ENCODE measurements around the gene TMEM81.

The TMEM81 gene

GRCh38 chr1:205052690-205053089 lies 31.6 kb downstream of the TMEM81 start:
- Histone ChIP-seq H3K4ac (ENCODE audit: low read depth, low read length) (no peak overlapping the region), H4K5ac (ENCODE audit: low read length) (no peak overlapping the region), H4K8ac (ENCODE audit: low read depth, low read length) (no peak overlapping the region), H3K56ac (ENCODE audit: low read length) (no peak overlapping the region), H3K4me3 (ENCODE audit: low read length) (no peak overlapping the region), H3K79me1 (ENCODE audit: low read length) (no peaks in the 10 kb centered on the region), H2BK15ac (replicated peaks; ENCODE audit: low read depth) (no peak overlapping the region), H2BK120ac (ENCODE audit: low read depth, low read length) (no peak overlapping the region), H3K27me3 (ENCODE audit: insufficient read depth, low read length, poor library complexity) (no peaks in the 10 kb centered on the region), H2BK5ac (ENCODE audit: low read length) (no peak overlapping the region), H2AK5ac (ENCODE audit: low read length) (no peak overlapping the region), H3K27ac (ENCODE audit: low read depth, low read length) (no peak overlapping the region), H3K18ac (ENCODE audit: low read length) (no peak overlapping the region), H3K4me2 (ENCODE audit: low read length) (no peak overlapping the region), H3K36me3 (ENCODE audit: control insufficient read depth, insufficient read depth, low read length) (no peaks in the 10 kb centered on the region), H3K9ac (ENCODE audit: low read length) (no peak overlapping the region), H3K23ac (ENCODE audit: low read length) (no peak overlapping the region), H3K4me1 (ENCODE audit: control insufficient read depth, low read depth, low read length) (no peaks in the 10 kb centered on the region), H3K79me2 (ENCODE audit: control insufficient read depth, insufficient read depth, low read length) (no peaks in the 10 kb centered on the region)
- WGBS (ENCODE audit: extremely low coverage, insufficient coverage, low lambda C conversion rate) = no CpG with 5 or more reads among the region's 11 CpGs
- no peak for DNase-seq

GRCh38 chr1:205049479-205049878 lies 34.8 kb downstream of the TMEM81 start:
- no peak overlapping the region for H3K4me2 ChIP-seq (ENCODE audit: low read length)
- no peak overlapping the region for H3K27ac ChIP-seq (ENCODE audit: low read depth, low read length)
- H3K23ac ChIP-seq (ENCODE audit: low read length) = no peak overlapping the region
- H2BK120ac ChIP-seq (ENCODE audit: low read depth, low read length) = no peak overlapping the region
- DNase-seq = no peak
- H2BK15ac ChIP-seq (replicated peaks; ENCODE audit: low read depth) = no peak overlapping the region
- H4K5ac ChIP-seq (ENCODE audit: low read length) = no peak overlapping the region
- no peaks in the 10 kb centered on the region for H3K4me1 ChIP-seq (ENCODE audit: control insufficient read depth, low read depth, low read length)
- no peaks in the 10 kb centered on the region for H3K79me1 ChIP-seq (ENCODE audit: low read length)
- H2AK5ac ChIP-seq (ENCODE audit: low read length) = no peak overlapping the region
- H3K4me3 ChIP-seq (ENCODE audit: low read length) = no peak overlapping the region
- H3K18ac ChIP-seq (ENCODE audit: low read length) = no peak overlapping the region
- no peak overlapping the region for H3K9ac ChIP-seq (ENCODE audit: low read length)
- no peaks in the 10 kb centered on the region for H3K27me3 ChIP-seq (ENCODE audit: insufficient read depth, low read length, poor library complexity)
- H3K79me2 ChIP-seq (ENCODE audit: control insufficient read depth, insufficient read depth, low read length) = no peaks in the 10 kb centered on the region
- H2BK5ac ChIP-seq (ENCODE audit: low read length) = no peak overlapping the region
- WGBS (ENCODE audit: extremely low coverage, insufficient coverage, low lambda C conversion rate) = no CpG with 5 or more reads among the region's 6 CpGs
- no peak overlapping the region for H3K4ac ChIP-seq (ENCODE audit: low read depth, low read length)
- H3K56ac ChIP-seq (ENCODE audit: low read length) = no peak overlapping the region
- H4K8ac ChIP-seq (ENCODE audit: low read depth, low read length) = no peak overlapping the region
- H3K36me3 ChIP-seq (ENCODE audit: control insufficient read depth, insufficient read depth, low read length) = no peaks in the 10 kb centered on the region

- Histone ChIP-seq H3K79me2 (ENCODE audit: control insufficient read depth, insufficient read depth, low read length) (no peaks in the 10 kb centered on the region), H3K23ac (ENCODE audit: low read length) (no peak overlapping the region), H3K56ac (ENCODE audit: low read length) (no peak overlapping the region), H2BK120ac (ENCODE audit: low read depth, low read length) (no peak overlapping the region), H3K27ac (ENCODE audit: low read depth, low read length) (no peak overlapping the region), H3K79me1 (ENCODE audit: low read length) (no peaks in the 10 kb centered on the region), H3K9ac (ENCODE audit: low read length) (no peak overlapping the region), H2BK15ac (replicated peaks; ENCODE audit: low read depth) (no peak overlapping the region), H3K18ac (ENCODE audit: low read length) (no peak overlapping the region), H3K4me1 (ENCODE audit: control insufficient read depth, low read depth, low read length) (no peaks in the 10 kb centered on the region), H3K36me3 (ENCODE audit: control insufficient read depth, insufficient read depth, low read length) (no peaks in the 10 kb centered on the region), H3K4me3 (ENCODE audit: low read length) (no peak overlapping the region), H2BK5ac (ENCODE audit: low read length) (no peak overlapping the region), H4K5ac (ENCODE audit: low read length) (no peak overlapping the region), H2AK5ac (ENCODE audit: low read length) (no peak overlapping the region), H4K8ac (ENCODE audit: low read depth, low read length) (no peak overlapping the region), H3K4ac (ENCODE audit: low read depth, low read length) (no peak overlapping the region), H3K4me2 (ENCODE audit: low read length) (no peak overlapping the region), H3K27me3 (ENCODE audit: insufficient read depth, low read length, poor library complexity) (peaks cover 2% of the 10 kb centered on the region)
- WGBS (ENCODE audit: extremely low coverage, insufficient coverage, low lambda C conversion rate) = no CpG with 5 or more reads among the region's 9 CpGs
- DNase-seq = no peak
These were observed 35.9 kb downstream of the TMEM81 start for GRCh38 chr1:205048382-205048781.

- Histone ChIP-seq H3K4me2 (ENCODE audit: low read length) (no peak overlapping the region), H3K79me1 (ENCODE audit: low read length) (no peaks in the 10 kb centered on the region), H4K8ac (ENCODE audit: low read depth, low read length) (no peak overlapping the region), H3K4me3 (ENCODE audit: low read length) (no peak overlapping the region), H2BK120ac (ENCODE audit: low read depth, low read length) (no peak overlapping the region), H3K27me3 (ENCODE audit: insufficient read depth, low read length, poor library complexity) (peaks cover 2% of the 10 kb centered on the region), H4K5ac (ENCODE audit: low read length) (no peak overlapping the region), H2AK5ac (ENCODE audit: low read length) (no peak overlapping the region), H2BK15ac (replicated peaks; ENCODE audit: low read depth) (no peak overlapping the region), H3K79me2 (ENCODE audit: control insufficient read depth, insufficient read depth, low read length) (no peaks in the 10 kb centered on the region), H3K9ac (ENCODE audit: low read length) (no peak overlapping the region), H3K56ac (ENCODE audit: low read length) (no peak overlapping the region), H3K4ac (ENCODE audit: low read depth, low read length) (no peak overlapping the region), H3K4me1 (ENCODE audit: control insufficient read depth, low read depth, low read length) (no peaks in the 10 kb centered on the region), H3K27ac (ENCODE audit: low read depth, low read length) (no peak overlapping the region), H3K23ac (ENCODE audit: low read length) (no peak overlapping the region), H3K36me3 (ENCODE audit: control insufficient read depth, insufficient read depth, low read length) (no peaks in the 10 kb centered on the region), H3K18ac (ENCODE audit: low read length) (no peak overlapping the region), H2BK5ac (ENCODE audit: low read length) (no peak overlapping the region)
- no peak for DNase-seq
- no CpG with 5 or more reads among the region's 5 CpGs for WGBS (ENCODE audit: extremely low coverage, insufficient coverage, low lambda C conversion rate)
These were observed 36.5 kb downstream of the TMEM81 start for GRCh38 chr1:205047764-205048231.

GRCh38 chr1:205046870-205047269 lies 37.4 kb downstream of the TMEM81 start:
- DNase-seq = no peak
- WGBS (ENCODE audit: extremely low coverage, insufficient coverage, low lambda C conversion rate) = no CpG with 5 or more reads among the region's 4 CpGs
- H3K79me1 ChIP-seq (ENCODE audit: low read length) = no peaks in the 10 kb centered on the region

GRCh38 chr1:205045146-205045545 lies 39.1 kb downstream of the TMEM81 start:
- H4K8ac ChIP-seq (ENCODE audit: low read depth, low read length) = no peak overlapping the region
- no peak overlapping the region for H2BK5ac ChIP-seq (ENCODE audit: low read length)
- no peak overlapping the region for H3K27ac ChIP-seq (ENCODE audit: low read depth, low read length)
- H4K5ac ChIP-seq (ENCODE audit: low read length) = no peak overlapping the region
- no peak overlapping the region for H2BK15ac ChIP-seq (replicated peaks; ENCODE audit: low read depth)
- no peaks in the 10 kb centered on the region for H3K4me1 ChIP-seq (ENCODE audit: control insufficient read depth, low read depth, low read length)
- H3K79me2 ChIP-seq (ENCODE audit: control insufficient read depth, insufficient read depth, low read length) = no peaks in the 10 kb centered on the region
- peaks cover 10% of the 10 kb centered on the region for H3K27me3 ChIP-seq (ENCODE audit: insufficient read depth, low read length, poor library complexity)
- no CpG with 5 or more reads among the region's 11 CpGs for WGBS (ENCODE audit: extremely low coverage, insufficient coverage, low lambda C conversion rate)
- H3K79me1 ChIP-seq (ENCODE audit: low read length) = no peaks in the 10 kb centered on the region
- H3K23ac ChIP-seq (ENCODE audit: low read length) = no peak overlapping the region
- no peaks in the 10 kb centered on the region for H3K36me3 ChIP-seq (ENCODE audit: control insufficient read depth, insufficient read depth, low read length)
- no peak overlapping the region for H3K4me2 ChIP-seq (ENCODE audit: low read length)
- H3K4me3 ChIP-seq (ENCODE audit: low read length) = no peak overlapping the region
- no peak overlapping the region for H3K56ac ChIP-seq (ENCODE audit: low read length)
- no peak for DNase-seq
- no peak overlapping the region for H3K18ac ChIP-seq (ENCODE audit: low read length)
- H3K4ac ChIP-seq (ENCODE audit: low read depth, low read length) = no peak overlapping the region
- H2BK120ac ChIP-seq (ENCODE audit: low read depth, low read length) = no peak overlapping the region
- H2AK5ac ChIP-seq (ENCODE audit: low read length) = no peak overlapping the region
- H3K9ac ChIP-seq (ENCODE audit: low read length) = no peak overlapping the region

More at GRCh38 chr1:205046870-205047269, 37.4 kb downstream of the TMEM81 start:
- Histone ChIP-seq H2BK5ac (ENCODE audit: low read length) (no peak overlapping the region), H2BK120ac (ENCODE audit: low read depth, low read length) (no peak overlapping the region), H3K27ac (ENCODE audit: low read depth, low read length) (no peak overlapping the region), H3K4ac (ENCODE audit: low read depth, low read length) (no peak overlapping the region), H3K36me3 (ENCODE audit: control insufficient read depth, insufficient read depth, low read length) (no peaks in the 10 kb centered on the region), H4K8ac (ENCODE audit: low read depth, low read length) (no peak overlapping the region), H4K5ac (ENCODE audit: low read length) (no peak overlapping the region), H3K23ac (ENCODE audit: low read length) (no peak overlapping the region), H3K56ac (ENCODE audit: low read length) (no peak overlapping the region), H2AK5ac (ENCODE audit: low read length) (no peak overlapping the region), H3K79me2 (ENCODE audit: control insufficient read depth, insufficient read depth, low read length) (no peaks in the 10 kb centered on the region), H3K4me1 (ENCODE audit: control insufficient read depth, low read depth, low read length) (no peaks in the 10 kb centered on the region), H3K18ac (ENCODE audit: low read length) (no peak overlapping the region), H2BK15ac (replicated peaks; ENCODE audit: low read depth) (no peak overlapping the region), H3K9ac (ENCODE audit: low read length) (no peak overlapping the region), H3K27me3 (ENCODE audit: insufficient read depth, low read length, poor library complexity) (peaks cover 8% of the 10 kb centered on the region), H3K4me3 (ENCODE audit: low read length) (no peak overlapping the region), H3K4me2 (ENCODE audit: low read length) (no peak overlapping the region)
